Tibial artery (tissue), 4 donors: ENCODE data around the gene CAPZA1.
A peak's percentile ranks its signal among the peaks of the same experiment; 100 is the strongest.

ENCODE experiments used
- DNase-seq, 2 donors: peaks; one replicate each; pipeline ENCODE4 v3.0.0-alpha.2; 2019
- H3K27ac ChIP-seq, 2 donors: fragments of 200-600 bp; sonication (generic) in 1 of 2; 1 replicate in 1 of 2; 2 replicates in 1 of 2; pipeline ENCODE4 v1.5.1; 2018 to 2019; ENCODE audit warnings: mild to moderate bottlenecking in 1 of 2
- H3K27me3 ChIP-seq, 2 donors: fragments of 200-600 bp; sonication (generic) in 1 of 2; one replicate each; pipeline versions ENCODE4 v1.5.1 to v1.6.0; 2016 to 2019
- H3K36me3 ChIP-seq, 3 donors: fragments of 200-600 bp; sonication (generic) in 2 of 3; one replicate each; pipeline ENCODE4 v1.5.1; 2016 to 2019; ENCODE audit warnings: mild to moderate bottlenecking in 2 of 3
- H3K4me1 ChIP-seq, 4 donors: fragments of 200-600 bp; sonication (generic) in 2 of 4; 1 replicate in 3 of 4; 2 replicates in 1 of 4; pipeline ENCODE4 v1.5.1; 2016 to 2019
- H3K4me3 ChIP-seq, 2 donors: fragments of 200-600 bp; sonication (generic) in 1 of 2; 1 replicate in 1 of 2; 2 replicates in 1 of 2; pipeline ENCODE4 v1.5.1; 2018 to 2019; ENCODE audit warnings: mild to moderate bottlenecking in 2 of 2
- H3K9me3 ChIP-seq, 3 donors: fragments of 200-600 bp; sonication (generic) in 1 of 3; one replicate each; pipeline ENCODE4 v1.5.1; 2016 to 2019
- intact Hi-C: fragments of 100-400 bp; cut with DNase I; formaldehyde crosslinking; loops from one replicate; pipeline ENCODE4 v1.15.0; 2023; ENCODE audit warnings: low total_unique reads
- TF ChIP-seq, protein P1 (sequence below), 2 experiments: fragments of 200-600 bp in 1 of 2; fragments of 450-650 bp in 1 of 2; IDR thresholded peaks; one replicate each; pipeline ENCODE4 v1.5.1; 2017 to 2019; ENCODE audit warnings: antibody characterized with exemption in 2 of 2, mild to moderate bottlenecking in 1 of 2, moderate library complexity in 1 of 2

CAPZA1 gene

DNA sequence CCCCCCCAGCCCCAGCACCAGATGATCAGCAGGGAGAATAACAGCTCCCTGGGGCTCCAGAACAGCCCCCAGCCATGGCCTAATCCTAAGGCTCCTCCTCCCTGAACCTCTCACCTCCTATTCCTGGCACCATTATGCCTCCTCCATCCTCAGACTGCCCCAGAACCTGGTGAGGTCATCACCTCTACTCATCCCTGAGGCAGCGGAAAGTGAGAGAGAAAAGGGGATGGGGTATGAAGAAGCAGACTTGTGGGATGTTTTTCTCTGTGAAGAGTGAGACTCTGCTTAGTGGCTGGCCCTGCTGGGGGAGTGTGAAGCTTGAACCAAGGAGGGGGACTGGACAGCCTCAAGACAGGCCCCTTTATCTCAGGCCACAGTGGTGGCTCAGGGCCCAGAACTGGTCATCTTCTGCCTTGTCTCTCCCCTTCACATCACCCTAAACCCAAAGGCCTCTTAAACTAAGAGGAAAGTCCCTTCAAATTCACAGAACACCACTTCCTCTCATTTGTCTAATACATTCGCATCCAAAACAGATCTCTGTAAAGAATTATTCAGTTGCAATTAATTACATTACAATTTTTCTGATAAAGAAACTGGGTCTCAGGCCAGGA lies 97.7 kb downstream of the CAPZA1 start:
- Histone ChIP-seq H3K9me3 (no peaks in the 10 kb centered on the region), H3K27me3 (peaks cover 0 to 20% of the 10 kb centered on the region in 2 donors), H3K36me3 (no peaks in the 10 kb centered on the region), H3K27ac (no peak overlapping the region), H3K4me3 (no peak overlapping the region), H3K4me1 (peaks cover 0 to 41% (median 28%) of the 10 kb centered on the region in 4 donors)
- no peak for DNase-seq
- TF ChIP-seq, protein P1, sequence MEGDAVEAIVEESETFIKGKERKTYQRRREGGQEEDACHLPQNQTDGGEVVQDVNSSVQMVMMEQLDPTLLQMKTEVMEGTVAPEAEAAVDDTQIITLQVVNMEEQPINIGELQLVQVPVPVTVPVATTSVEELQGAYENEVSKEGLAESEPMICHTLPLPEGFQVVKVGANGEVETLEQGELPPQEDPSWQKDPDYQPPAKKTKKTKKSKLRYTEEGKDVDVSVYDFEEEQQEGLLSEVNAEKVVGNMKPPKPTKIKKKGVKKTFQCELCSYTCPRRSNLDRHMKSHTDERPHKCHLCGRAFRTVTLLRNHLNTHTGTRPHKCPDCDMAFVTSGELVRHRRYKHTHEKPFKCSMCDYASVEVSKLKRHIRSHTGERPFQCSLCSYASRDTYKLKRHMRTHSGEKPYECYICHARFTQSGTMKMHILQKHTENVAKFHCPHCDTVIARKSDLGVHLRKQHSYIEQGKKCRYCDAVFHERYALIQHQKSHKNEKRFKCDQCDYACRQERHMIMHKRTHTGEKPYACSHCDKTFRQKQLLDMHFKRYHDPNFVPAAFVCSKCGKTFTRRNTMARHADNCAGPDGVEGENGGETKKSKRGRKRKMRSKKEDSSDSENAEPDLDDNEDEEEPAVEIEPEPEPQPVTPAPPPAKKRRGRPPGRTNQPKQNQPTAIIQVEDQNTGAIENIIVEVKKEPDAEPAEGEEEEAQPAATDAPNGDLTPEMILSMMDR (IDR thresholded peaks at IDR 0.05): no peak
- intact Hi-C loops: loop anchor here (5.0 to 10.0 kb wide), 2 partner anchors 85 to 237 kb away; partner anchors contain the start of gene SLC16A1

- H3K4me3 ChIP-seq: peak overlapping the region in 1 of 2 donors; percentile 43
- peaks cover 0 to 45% (median 29%) of the 10 kb centered on the region in 4 donors for H3K4me1 ChIP-seq
- TF ChIP-seq, protein P1 (IDR thresholded peaks at IDR 0.05): peak; percentile 82 to 88
- DNase-seq: peak; percentile 67 to 88
- peaks cover 0 to 25% of the 10 kb centered on the region in 2 donors for H3K27me3 ChIP-seq
- H3K9me3 ChIP-seq: no peaks in the 10 kb centered on the region
- H3K27ac ChIP-seq: no peak overlapping the region
- H3K36me3 ChIP-seq: no peaks in the 10 kb centered on the region
- intact Hi-C loops: loop anchor here (5.0 to 10.0 kb wide), 2 partner anchors 83 to 236 kb away; partner anchors contain the start of gene SLC16A1
These were observed 99.2 kb downstream of the CAPZA1 start for GRCh38 chr1:112718691-112719418.

DNA sequence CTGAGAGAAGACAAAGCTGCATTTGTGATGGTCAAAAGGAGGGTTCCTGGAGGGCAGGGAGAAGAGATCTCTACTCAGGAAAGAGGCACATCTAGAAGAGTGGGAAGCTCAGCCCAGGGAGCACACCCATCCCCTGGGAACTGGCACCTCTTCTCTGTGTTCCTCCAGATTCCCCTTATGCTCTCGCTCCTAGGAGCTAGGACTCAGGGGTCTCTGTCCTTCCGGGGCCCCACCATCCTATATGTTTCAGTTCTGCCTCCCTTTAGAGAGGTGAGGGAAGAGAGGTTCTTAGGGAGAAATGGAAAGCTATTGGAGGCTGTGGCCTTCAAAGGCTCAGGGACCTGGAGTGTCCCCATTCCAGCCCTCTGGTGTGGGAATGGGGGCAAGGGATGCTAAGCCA lies 100.1 kb downstream of the CAPZA1 start:
- Histone ChIP-seq H3K4me1 (peaks cover 0 to 37% (median 20%) of the 10 kb centered on the region in 4 donors), H3K27me3 (peaks cover 0 to 25% of the 10 kb centered on the region in 2 donors), H3K4me3 (no peak overlapping the region), H3K36me3 (no peaks in the 10 kb centered on the region), H3K9me3 (no peaks in the 10 kb centered on the region), H3K27ac (no peak overlapping the region)
- intact Hi-C loops: loop anchor here (2.0 to 10.0 kb wide), 3 partner anchors 83 to 353 kb away; partner anchors contain the start of genes LRIG2 and SLC16A1
- TF ChIP-seq, protein P1 (IDR thresholded peaks at IDR 0.05): no peak
- DNase-seq: peak in 1 of 2 donors; percentile 46

GRCh38 chr1:112720800-112721199 lies 101.2 kb downstream of the CAPZA1 start:
- intact Hi-C loops: loop anchor here (2.0 kb wide), 1 partner anchor 352 kb away; the partner anchor contains the start of gene LRIG2

More at GRCh38 chr1:112720800-112721199, 101.2 kb downstream of the CAPZA1 start:
- no peak overlapping the region for H3K27ac ChIP-seq
- TF ChIP-seq, protein P1 (IDR thresholded peaks at IDR 0.05): no peak
- H3K4me1 ChIP-seq: peaks cover 0 to 28% (median 17%) of the 10 kb centered on the region in 4 donors
- peaks cover 0 to 25% of the 10 kb centered on the region in 2 donors for H3K27me3 ChIP-seq
- H3K9me3 ChIP-seq: no peaks in the 10 kb centered on the region
- H3K4me3 ChIP-seq: no peak overlapping the region
- peak in 1 of 2 donors; percentile 31 for DNase-seq
- H3K36me3 ChIP-seq: no peaks in the 10 kb centered on the region
